Activated naive CD8-positive, alpha-beta T cell treated with anti-CD3 and anti-CD28 coated beads, Interleukin-2, amount 50 U/mL, for 24 hours (primary cell): Measurements from ENCODE around the gene CX3CL1.
A peak's percentile ranks its signal among the peaks of the same experiment; 100 is the strongest.

Experiments
- ATAC-seq: fragments of 150-1000 bp; cut with Tn5 transposase; one replicate; pipeline ENCODE4 v1.10.0; 2021
- DNase-seq: peaks from one replicate; pipeline ENCODE4 v3.0.0; 2021
- H3K27ac Mint-ChIP-seq: one replicate; pipeline ENCODE4 v1.8.0; 2021; ENCODE audit warnings: mild to moderate bottlenecking, mixed read lengths
- H3K27me3 Mint-ChIP-seq: one replicate; pipeline ENCODE4 v1.8.0; 2021; ENCODE audit warnings: mixed read lengths
- H3K36me3 Mint-ChIP-seq: one replicate; pipeline ENCODE4 v1.8.0; 2021; ENCODE audit warnings: low read depth, mixed read lengths
- H3K4me1 Mint-ChIP-seq: one replicate; pipeline ENCODE4 v1.8.0; 2021; ENCODE audit warnings: mixed read lengths
- H3K4me3 Mint-ChIP-seq: one replicate; pipeline ENCODE4 v1.8.0; 2021; ENCODE audit warnings: mild to moderate bottlenecking, moderate library complexity, mixed read lengths
- H3K9me3 Mint-ChIP-seq: one replicate; pipeline ENCODE4 v1.8.0; 2021; ENCODE audit warnings: mixed read lengths

Gene CX3CL1

DNA sequence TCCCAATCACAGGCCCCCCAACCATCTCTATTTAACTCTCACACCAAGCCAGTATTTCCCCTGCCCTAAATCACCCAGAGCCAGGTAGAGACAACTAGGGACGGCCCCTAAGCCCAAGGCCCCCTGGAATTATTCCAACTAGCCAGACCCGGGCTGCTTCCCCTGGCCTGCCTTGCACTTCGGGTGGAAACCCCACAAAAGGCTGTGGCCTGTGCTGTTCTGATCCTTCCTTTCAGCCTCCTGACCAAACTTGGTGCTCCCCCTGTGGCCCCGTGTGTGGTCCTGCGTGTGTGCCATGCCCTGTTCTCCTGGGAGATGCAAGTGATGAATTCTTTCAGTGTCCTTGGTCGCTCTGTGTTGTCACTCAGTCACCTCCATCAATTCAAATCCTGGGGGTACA lies 47.2 kb downstream of the CX3CL1 start:
- H3K4me3 Mint-ChIP-seq, result no peak overlapping the region
- no peak overlapping the region for H3K27ac Mint-ChIP-seq
- H3K4me1 Mint-ChIP-seq, result peaks cover 24% of the 10 kb centered on the region

GRCh38 chr16:57422026-57422944 lies 50.0 kb downstream of the CX3CL1 start:
- Mint-ChIP-seq H3K4me1 (peaks cover 16% of the 10 kb centered on the region), H3K9me3 (no peaks in the 10 kb centered on the region), H3K27ac (peak overlapping the region; percentile 44), H3K36me3 (peaks cover 4% of the 10 kb centered on the region), H3K27me3 (no peaks in the 10 kb centered on the region), H3K4me3 (no peak overlapping the region)
- ATAC-seq (no peak), DNase-seq (no peak)

More for the DNA sequence above, 47.2 kb downstream of the CX3CL1 start:
- Mint-ChIP-seq H3K36me3 (no peaks in the 10 kb centered on the region), H3K9me3 (no peaks in the 10 kb centered on the region), H3K27me3 (no peaks in the 10 kb centered on the region)
- ATAC-seq, result no peak
- no peak for DNase-seq

GRCh38 chr16:57423152-57423551 lies 50.9 kb downstream of the CX3CL1 start:
- ATAC-seq, result no peak
- H3K27ac Mint-ChIP-seq, result no peak overlapping the region
- no peaks in the 10 kb centered on the region for H3K27me3 Mint-ChIP-seq
- H3K4me3 Mint-ChIP-seq, result no peak overlapping the region
- peaks cover 12% of the 10 kb centered on the region for H3K4me1 Mint-ChIP-seq
- H3K9me3 Mint-ChIP-seq, result no peaks in the 10 kb centered on the region
- no peak for DNase-seq
- H3K36me3 Mint-ChIP-seq, result peaks cover 11% of the 10 kb centered on the region

GRCh38 chr16:57424583-57424982 lies 52.3 kb downstream of the CX3CL1 start:
- H3K4me3 Mint-ChIP-seq, result no peak overlapping the region
- no peaks in the 10 kb centered on the region for H3K27me3 Mint-ChIP-seq
- no peak overlapping the region for H3K27ac Mint-ChIP-seq
- ATAC-seq (no peak), DNase-seq (no peak)
- no peaks in the 10 kb centered on the region for H3K9me3 Mint-ChIP-seq
- peaks cover 1% of the 10 kb centered on the region for H3K4me1 Mint-ChIP-seq
- H3K36me3 Mint-ChIP-seq, result peaks cover 21% of the 10 kb centered on the region

DNA sequence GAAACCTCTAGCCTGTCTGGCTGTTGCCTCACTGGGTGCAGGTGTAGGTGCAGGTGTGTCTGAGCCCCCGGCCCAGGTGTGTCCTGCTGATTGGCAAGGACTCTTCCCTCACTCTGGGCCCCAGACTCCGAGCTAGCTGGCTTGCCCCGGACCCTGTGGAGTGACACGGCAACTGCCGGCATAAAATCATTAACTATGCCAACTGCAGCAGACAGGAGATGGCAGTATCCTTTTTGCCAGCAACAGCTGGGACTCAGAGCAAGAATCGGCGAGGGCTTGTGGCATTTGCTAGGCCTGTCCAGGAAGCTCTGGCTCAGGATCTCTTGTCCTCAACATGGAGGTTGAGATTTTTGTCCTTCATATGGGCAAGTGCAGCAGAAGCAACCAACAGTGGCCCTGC lies 54.1 kb downstream of the CX3CL1 start:
- H3K4me1 Mint-ChIP-seq, result no peaks in the 10 kb centered on the region
- H3K27me3 Mint-ChIP-seq, result no peaks in the 10 kb centered on the region
- H3K36me3 Mint-ChIP-seq, result peaks cover 35% of the 10 kb centered on the region
- DNase-seq, result no peak
- H3K4me3 Mint-ChIP-seq, result no peak overlapping the region
- H3K27ac Mint-ChIP-seq, result no peak overlapping the region
- ATAC-seq, result no peak
- no peaks in the 10 kb centered on the region for H3K9me3 Mint-ChIP-seq

- H3K27me3 Mint-ChIP-seq, result no peaks in the 10 kb centered on the region
- H3K9me3 Mint-ChIP-seq, result no peaks in the 10 kb centered on the region
- H3K4me1 Mint-ChIP-seq, result no peaks in the 10 kb centered on the region
- no peak overlapping the region for H3K27ac Mint-ChIP-seq
- no peak overlapping the region for H3K4me3 Mint-ChIP-seq
- peaks cover 38% of the 10 kb centered on the region for H3K36me3 Mint-ChIP-seq
- DNase-seq (no peak), ATAC-seq (no peak)
Observed at GRCh38 chr16:57427307-57427706, 55.0 kb downstream of the CX3CL1 start.

- Mint-ChIP-seq H3K4me1 (peaks cover 2% of the 10 kb centered on the region), H3K36me3 (peaks cover 43% of the 10 kb centered on the region), H3K27ac (no peak overlapping the region), H3K27me3 (no peaks in the 10 kb centered on the region), H3K9me3 (no peaks in the 10 kb centered on the region), H3K4me3 (no peak overlapping the region)
- ATAC-seq (no peak), DNase-seq (no peak)
Observed at GRCh38 chr16:57427824-57428223, 55.5 kb downstream of the CX3CL1 start.

- ATAC-seq (no peak), DNase-seq (no peak)
- no peaks in the 10 kb centered on the region for H3K9me3 Mint-ChIP-seq
- H3K27me3 Mint-ChIP-seq, result no peaks in the 10 kb centered on the region
- no peak overlapping the region for H3K27ac Mint-ChIP-seq
- no peak overlapping the region for H3K4me3 Mint-ChIP-seq
- peaks cover 25% of the 10 kb centered on the region for H3K4me1 Mint-ChIP-seq
- peaks cover 64% of the 10 kb centered on the region for H3K36me3 Mint-ChIP-seq
Observed at GRCh38 chr16:57430955-57431354, 58.7 kb downstream of the CX3CL1 start.

- H3K4me3 Mint-ChIP-seq, result no peak overlapping the region
- H3K4me1 Mint-ChIP-seq, result peaks cover 25% of the 10 kb centered on the region
- H3K9me3 Mint-ChIP-seq, result no peaks in the 10 kb centered on the region
- ATAC-seq (no peak), DNase-seq (no peak)
- H3K27ac Mint-ChIP-seq, result no peak overlapping the region
- peaks cover 62% of the 10 kb centered on the region for H3K36me3 Mint-ChIP-seq
- H3K27me3 Mint-ChIP-seq, result no peaks in the 10 kb centered on the region
Observed at GRCh38 chr16:57432505-57432904, 60.2 kb downstream of the CX3CL1 start.

DNA sequence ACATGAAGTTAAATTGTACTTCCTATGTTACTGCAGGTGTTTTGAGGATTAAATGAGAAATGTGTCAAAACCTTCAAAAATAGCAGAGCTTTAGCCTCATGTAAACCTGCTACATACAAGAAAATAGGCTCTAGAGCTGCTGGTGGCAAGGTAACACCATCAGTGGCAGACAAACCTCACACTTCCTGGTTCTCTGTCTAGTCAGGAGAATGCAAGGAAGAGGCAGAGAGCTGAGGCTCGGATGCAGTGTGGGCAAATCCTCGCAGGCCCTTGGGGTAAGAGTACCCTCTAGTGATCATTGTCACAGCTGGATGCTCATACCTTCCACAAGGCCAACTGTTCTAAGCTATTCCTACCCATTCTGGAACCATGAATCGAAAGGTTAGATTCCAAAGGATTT lies 60.7 kb downstream of the CX3CL1 start:
- DNase-seq, result no peak
- Mint-ChIP-seq H3K36me3 (peaks cover 57% of the 10 kb centered on the region), H3K27ac (no peak overlapping the region), H3K4me3 (no peak overlapping the region), H3K4me1 (peaks cover 25% of the 10 kb centered on the region), H3K27me3 (no peaks in the 10 kb centered on the region), H3K9me3 (no peaks in the 10 kb centered on the region)
- ATAC-seq, result no peak

GRCh38 chr16:57434003-57434402 lies 61.7 kb downstream of the CX3CL1 start:
- Mint-ChIP-seq H3K9me3 (no peaks in the 10 kb centered on the region), H3K36me3 (peaks cover 58% of the 10 kb centered on the region), H3K4me3 (no peak overlapping the region), H3K27me3 (no peaks in the 10 kb centered on the region), H3K4me1 (peaks cover 25% of the 10 kb centered on the region), H3K27ac (no peak overlapping the region)
- ATAC-seq (no peak), DNase-seq (no peak)
